GM12892 (cell line): ENCODE measurements around the gene ZFR2.

Experiments
- POLR2A ChIP-seq: IDR thresholded peaks from 2 replicates; pipeline ENCODE4 v1.6.1; 2011; ENCODE audit warnings: low read depth, low read length, control low read depth
- POLR2AphosphoS5 ChIP-seq: IDR thresholded peaks from 2 replicates; pipeline ENCODE4 v1.6.1; 2011; ENCODE audit warnings: low read depth, low read length, control low read depth
- TAF1 ChIP-seq: IDR thresholded peaks from 2 replicates; pipeline ENCODE4 v1.6.1; 2011; ENCODE audit warnings: low read depth, mild to moderate bottlenecking, control low read depth, low read length, borderline replicate concordance

GRCh38 chr19:3835055-3835435, 33.8 kb downstream of the ZFR2 start:
- TF ChIP-seq POLR2AphosphoS5 (no peak), TAF1 (no peak), POLR2A (no peak)
